ENCODE measurements around the gene LANCL2.
"Not testable (repeated sequence)": the region's sequence is repeated elsewhere in the genome, so short reads cannot be mapped to it uniquely, and the experiment has no call there.

Gene LANCL2, protein sequence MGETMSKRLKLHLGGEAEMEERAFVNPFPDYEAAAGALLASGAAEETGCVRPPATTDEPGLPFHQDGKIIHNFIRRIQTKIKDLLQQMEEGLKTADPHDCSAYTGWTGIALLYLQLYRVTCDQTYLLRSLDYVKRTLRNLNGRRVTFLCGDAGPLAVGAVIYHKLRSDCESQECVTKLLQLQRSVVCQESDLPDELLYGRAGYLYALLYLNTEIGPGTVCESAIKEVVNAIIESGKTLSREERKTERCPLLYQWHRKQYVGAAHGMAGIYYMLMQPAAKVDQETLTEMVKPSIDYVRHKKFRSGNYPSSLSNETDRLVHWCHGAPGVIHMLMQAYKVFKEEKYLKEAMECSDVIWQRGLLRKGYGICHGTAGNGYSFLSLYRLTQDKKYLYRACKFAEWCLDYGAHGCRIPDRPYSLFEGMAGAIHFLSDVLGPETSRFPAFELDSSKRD

DNA sequence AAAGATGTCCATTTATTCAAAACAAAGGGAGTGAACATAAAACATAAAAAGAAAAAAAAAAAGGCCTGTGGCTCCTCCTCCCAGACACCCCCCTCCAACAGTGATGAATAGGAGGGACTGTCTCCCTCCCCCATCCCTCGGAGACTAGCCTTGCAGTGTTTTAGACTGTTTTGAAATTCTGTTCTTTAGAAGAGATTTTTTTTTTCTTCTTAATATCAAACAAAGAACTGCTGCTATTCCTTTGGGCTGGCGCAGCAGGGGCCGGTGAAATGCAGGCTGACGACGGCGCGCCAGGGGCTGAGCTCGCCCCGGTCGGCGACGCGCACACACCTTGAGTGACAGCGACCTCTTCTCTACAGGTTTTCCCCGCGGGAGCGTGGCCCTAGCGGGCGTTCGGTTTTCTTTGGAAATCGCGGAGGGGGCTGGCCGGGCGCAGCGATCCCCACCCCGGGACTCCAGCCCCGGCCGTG is at the start of gene LANCL2:
Gene LANCL2 (plus strand): TSS at position 133 of the 470 bp plus-strand sequence. CDS start 689 bp downstream, outside the sequence.
- DNase-seq (ENCODE audit: low spot score): peak; percentile 71

DNA sequence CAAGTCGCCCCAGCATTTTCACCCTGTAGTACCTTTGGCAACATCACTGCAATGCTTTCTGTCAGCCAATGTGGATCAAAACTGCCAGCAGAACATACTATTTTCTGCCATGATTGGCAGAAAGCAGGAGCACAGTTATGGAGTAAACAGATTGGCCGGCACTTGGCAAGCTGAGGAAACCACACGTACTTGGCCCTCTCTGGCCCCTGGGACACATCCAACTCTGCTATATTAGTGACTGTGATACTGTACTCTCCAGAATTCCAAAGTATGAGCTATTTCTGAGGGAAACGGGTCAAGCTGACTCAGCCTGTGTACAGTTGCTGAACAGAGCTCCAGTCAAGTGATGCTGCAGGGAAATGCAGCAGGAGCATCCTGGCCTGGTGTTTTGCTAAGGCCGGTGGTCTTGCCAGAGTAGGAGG is 39.8 kb upstream of the LANCL2 start:
- no peak for DNase-seq (ENCODE audit: low spot score)

DNA sequence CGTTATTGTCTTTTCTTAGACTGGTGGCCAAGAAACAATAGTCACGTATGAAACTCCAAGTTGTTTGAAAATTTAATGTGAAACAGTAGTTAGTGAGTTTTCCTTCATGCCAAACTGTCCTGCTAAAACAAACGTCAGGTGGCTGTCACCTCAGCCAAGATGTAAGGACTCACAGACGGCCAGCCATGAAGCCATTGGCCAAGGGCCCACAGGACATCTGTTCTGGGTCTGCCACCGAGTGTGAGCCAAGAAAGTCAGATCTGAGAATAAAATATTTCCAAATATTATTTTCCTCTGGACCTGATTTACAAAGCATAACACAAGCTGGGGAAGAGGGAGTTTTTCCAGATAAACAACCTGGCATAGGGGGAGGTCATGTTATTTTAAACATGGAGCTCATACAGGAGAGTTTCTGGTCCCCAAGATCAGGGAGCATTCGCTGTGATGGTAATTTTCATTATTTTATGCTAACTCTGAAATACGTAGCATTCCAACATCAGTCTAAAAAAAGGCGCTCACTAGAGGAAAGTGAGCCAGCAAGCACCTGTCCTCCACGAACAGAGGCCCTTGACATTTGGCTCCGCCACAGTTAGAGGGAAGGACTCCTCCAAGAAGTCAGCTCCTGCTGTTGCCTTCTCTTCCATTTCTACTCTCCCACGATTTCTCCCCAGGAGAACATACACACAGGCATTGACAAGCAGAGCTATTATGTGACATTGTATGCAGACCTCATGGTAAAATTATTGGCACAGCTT is 38.9 kb upstream of the LANCL2 start:
- no peak for DNase-seq (ENCODE audit: low spot score)

DNA sequence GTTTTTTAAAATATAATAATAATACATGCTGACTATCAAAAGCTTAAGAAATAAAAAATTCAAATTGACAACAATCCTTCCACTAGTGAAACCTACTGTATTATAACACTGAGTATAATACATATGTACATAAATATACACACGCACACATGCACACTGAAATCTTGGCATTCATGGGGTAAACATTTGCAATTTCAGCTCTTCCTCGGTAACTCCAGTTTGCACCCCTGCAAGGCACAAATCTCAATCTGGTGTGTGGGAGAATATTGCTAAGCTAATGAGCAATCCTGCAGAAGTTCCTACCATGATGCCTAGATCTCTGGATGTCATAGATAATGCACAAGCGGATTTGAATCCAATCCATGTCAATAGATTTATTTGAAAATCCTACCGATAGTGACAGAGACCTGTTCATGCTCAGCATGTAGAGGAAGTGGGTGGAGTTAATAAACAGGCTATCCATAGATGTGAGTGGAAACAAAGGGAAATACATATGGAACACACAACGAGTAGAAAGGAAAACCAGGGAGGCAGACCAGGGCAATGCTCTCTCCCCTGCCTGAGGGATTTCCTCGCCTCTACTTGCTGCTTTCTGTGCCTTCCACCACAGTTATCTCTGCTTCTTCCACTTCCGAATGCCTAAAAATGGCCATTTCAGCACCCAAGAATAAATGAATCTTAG is 38.1 kb upstream of the LANCL2 start:
- no peak for DNase-seq (ENCODE audit: low spot score)

DNA sequence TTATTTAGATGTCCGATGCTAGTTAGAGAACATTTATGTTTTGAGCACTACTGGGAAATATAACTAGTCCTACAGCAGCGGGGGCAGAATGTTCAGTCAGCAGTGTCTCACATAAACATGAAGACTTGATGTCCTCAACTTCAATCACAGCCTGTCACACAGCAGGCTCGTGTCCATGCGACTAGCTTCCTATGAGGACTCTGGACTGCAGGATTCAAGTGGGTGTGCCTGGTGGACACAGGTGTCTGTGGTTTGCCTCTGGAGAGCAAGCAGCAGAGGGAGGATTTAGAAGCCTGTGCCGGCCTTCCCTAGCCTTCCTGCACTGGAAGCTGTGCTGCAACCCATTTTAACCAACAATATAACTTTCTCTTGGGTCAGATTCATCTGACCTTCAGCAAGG is 30.0 kb upstream of the LANCL2 start:
- no peak for DNase-seq (ENCODE audit: low spot score)

DNA sequence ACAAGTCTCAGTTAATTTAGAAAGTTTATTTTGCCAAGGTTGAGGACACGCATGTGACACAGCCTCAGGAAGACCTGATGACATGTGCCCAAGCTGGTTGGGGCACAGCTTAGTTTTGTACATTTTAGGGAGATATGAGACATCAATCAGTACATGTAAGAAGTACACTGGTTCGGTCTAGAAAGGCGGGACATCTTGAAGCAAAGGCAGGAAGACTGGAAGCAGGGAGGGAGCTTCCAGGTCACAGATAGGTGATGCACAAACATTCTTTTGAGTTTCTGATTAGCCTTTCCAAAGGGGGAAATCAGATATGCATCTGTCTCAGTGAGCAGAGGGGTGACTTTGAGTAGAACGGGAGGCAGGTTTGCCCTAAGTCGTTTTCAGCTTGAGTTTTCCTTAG is 29.4 kb upstream of the LANCL2 start:
- no peak for DNase-seq (ENCODE audit: low spot score)

DNA sequence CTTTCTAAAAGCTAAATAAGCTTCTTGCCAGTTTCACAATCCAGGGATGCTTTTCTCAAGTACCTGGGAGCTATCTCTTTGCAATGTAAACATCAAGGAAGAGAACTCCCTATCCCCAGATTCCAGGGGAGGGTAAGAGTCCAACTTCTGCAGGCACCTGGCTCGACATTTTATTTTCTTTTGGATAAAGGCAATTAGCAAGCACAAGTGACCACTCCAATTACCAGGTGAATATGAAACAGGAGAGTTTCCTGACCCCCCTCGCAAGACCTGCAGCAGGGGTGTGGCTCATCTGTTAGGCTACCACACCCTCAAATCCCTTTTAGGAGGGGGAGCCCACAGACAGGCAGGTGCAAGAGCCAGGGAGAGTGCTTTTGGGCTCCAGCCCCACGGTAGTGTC is 28.6 kb upstream of the LANCL2 start:
- DNase-seq (ENCODE audit: low spot score): no peak

DNA sequence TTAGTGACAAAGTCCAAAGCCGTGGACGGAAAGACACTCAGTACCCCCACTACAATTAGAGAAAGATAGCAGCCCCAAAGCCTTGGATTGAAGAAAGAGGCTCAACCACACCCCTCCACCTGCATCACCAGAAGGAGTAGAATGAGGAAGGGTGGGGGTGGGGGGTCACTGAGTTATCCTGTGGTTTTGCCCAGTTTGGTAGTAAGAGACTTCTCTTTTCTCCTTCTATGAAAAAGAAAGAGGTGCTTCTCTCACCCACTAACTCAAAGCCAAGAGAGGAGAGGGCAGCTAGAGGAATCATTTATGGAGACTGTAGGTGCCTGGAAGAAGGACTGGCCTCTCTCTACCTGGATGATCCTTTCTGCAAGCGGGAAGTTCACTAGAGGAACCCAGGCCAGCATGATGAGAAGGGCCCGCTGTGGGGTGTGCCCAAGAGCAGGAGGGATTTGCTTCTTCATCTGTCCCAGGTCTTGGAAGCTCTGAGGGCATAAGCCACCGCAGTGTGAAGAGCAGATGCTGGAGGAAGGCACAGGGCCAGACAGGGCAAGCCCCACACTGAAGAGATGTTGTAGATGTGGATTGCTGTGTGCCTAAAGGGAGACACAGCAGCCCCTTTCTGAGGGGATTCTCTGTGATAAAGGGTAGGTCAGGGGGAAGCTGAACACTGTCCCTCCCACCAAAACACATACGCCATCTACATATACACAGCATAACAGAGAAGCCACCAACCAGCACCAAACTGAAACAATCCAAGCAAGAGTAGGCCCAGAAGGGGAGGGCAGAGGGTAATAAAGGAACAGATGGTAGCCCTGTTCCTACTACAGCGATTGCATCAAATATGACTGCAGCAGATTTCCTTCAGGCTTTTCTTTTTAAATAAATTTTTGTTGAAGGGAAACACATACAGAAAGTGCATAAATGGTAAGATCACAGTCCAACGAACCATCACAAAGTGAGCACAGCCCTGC is 25.8 kb upstream of the LANCL2 start:
- DNase-seq (ENCODE audit: low spot score): no peak

DNA sequence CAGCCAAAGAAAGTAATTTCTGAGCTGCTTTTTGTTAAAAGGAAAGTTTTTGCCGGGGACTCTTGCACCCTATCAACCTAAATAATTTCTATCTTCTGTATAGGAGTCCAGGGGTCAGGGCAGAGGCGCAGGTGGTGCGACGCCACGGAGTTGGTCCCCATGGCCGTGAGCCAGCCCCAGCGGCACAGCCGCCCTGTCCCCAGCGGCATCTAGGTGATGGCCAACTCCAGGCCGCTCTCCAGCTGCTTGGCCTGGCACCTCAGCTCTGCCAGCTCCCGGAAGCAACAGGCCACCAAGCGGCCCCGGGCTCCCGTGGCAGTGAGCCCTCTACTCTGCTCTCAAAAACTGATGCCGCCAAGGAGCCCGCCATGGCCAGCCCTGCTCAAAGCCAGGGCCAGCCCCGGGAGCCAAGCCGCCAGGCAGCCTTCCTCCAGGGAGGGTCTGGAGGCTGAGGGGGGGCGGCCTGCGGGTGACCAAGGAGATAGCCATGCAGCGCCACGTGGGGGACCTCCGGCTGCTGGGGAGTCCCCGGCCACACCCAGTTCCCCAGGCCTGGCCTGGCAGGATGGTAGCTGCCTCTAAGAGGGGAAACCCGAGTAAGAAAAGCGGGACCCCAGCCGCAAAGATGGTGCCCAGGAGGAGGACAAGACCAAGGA is 22.8 kb upstream of the LANCL2 start:
- DNase-seq (ENCODE audit: low spot score): no peak

DNA sequence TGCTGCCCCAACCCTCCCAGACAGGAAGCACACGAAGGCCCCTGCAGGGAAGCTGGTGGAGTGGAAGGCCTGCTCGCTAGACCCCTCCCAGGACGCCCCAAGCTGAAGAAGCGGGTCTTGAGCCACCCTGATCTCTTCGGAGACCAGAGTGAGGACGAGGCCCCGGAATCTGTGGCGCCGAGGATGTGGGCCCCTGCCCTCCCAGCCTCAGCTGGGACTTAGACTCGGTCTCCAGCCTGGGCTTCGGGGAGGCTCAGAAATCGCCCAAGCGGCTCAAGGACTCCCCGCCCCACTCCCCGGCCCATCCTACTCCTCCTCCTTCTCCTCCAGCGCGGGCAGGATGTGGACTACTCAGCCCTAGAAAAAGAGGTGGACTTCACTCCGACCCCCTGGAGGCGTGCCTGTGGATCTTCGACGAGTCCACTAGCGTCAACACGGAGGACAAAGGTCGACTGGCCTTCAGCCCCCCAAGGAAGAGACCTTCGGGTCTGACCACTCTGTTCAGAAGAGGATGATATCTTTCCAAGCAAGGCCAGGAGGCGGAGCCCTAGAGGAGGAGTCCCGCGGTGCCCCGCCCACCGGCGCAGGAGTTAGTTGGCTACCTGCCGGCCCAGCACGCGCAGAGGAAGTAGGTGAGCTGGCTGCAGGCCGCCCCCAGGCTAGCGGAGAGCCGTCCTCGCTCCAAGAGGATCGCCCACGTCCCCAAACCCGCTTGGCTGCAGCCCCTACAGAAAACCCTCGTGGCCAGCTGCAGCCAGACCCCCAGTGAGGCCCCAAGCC is 21.9 kb upstream of the LANCL2 start:
- no peak for DNase-seq (ENCODE audit: low spot score)

DNA sequence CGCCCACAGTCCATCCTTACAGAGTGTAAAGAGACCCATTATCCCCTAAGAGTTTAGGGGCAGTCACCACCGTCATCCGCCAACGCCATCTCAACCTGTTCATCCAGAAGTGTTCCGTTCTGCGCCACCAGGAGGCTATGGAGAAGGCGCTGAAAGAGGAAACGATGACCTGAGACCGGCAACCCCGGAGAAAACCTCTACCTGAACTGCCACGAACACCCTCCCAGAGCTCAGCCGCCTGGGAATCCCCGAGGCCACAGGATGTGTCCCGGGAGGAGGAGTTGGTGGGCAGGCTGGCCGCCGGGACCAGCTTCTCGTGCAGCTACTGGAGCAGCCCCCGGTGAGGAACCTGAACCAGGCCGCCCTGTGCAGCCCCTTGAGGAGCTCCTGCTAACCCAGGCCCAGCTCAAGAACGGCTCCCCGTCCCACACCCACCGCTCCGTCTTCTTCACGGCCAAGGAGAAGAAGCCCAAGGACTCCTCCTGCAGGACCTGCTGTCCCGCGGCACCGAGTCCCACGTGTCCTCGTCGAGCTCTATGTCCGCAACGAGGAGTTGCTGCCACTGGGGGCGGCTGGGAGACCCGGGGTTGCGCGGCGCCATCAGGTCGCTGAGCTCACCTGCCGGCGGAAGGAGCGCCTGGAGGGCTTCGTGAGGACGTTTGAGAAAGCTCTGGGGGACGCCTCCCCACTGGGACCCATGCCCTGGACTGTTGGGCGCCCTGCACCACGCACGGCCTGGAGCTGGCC is 21.1 kb upstream of the LANCL2 start:
- DNase-seq (ENCODE audit: low spot score): no peak

DNA sequence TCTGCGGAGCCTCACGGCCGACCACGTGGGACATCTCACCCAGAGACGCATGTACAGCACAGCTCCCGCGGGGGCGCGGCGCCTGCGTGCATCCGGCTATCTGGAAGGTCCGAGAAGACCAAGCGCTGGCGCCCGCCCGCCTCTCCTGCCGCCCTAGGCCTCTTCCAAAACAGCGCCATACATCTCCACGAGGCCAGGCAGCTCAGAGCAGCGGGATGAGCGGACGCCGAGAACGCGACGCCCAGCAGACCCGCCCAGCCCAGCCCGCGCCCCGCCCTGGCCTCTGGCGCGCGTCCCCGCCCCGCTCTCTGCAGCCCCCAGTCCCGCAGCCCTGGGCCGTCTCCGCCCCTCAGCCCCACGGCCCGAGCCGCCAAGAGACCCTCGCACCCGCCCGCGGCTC is 20.3 kb upstream of the LANCL2 start:
- DNase-seq (ENCODE audit: low spot score): no peak

DNA sequence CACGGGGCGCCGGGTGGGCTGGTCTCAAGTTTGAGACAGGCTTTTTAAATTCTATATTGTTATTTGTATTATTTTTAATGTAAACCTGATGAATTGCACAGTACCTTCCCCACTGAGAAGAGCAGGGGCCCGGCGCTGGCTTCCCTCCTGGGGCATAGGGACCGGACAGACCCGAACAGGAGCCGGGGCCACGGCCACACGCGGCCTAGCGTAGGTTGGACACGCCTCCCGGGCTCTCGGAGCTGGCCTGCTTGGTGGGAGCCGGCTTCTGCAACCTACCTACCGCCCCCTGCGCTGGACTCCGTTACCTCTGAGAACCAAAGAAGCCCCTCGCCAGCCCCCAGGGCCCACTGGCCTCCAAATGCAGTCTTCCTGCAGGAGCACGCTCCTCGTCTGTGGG is 19.8 kb upstream of the LANCL2 start:
- DNase-seq (ENCODE audit: low spot score): no peak

DNA sequence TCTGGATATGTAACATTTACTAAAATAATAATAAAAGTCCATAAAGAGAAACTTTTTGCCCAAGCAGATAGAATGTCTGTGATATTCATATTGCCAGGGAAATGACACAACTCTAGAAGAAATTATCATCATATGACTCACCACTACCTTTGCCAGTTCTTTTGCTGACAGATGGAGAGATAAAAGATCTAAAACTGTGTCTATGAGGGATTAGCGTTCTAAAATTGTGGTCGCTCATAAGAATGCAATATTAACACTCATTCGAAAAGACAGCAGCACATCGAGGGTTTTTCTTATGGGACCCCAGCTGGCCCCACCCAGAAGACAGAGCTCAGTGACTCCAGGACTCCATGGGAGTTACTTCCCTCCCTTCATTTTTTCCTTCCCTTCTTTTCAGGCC is 16.6 kb upstream of the LANCL2 start:
- DNase-seq (ENCODE audit: low spot score): no peak

DNA sequence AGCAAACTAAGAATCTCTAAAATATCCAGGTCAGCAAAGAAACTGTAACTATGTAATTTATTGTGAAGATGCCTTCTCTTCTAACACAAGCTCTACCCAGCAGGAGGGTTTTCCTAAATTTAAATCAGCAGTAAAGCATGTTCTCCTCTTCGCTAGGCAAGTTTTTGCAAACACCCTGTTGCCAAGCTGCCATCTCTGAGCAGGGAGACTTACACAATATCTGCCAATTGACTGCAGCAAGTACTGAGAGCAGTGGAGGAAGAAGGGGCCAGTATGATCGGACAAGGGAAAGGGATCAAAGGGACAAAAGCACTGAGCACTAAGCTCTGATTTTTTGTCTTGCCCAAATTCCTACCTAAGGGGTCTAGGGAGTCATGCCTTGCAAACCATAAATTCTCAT is 16.0 kb upstream of the LANCL2 start:
- no peak for DNase-seq (ENCODE audit: low spot score)

DNA sequence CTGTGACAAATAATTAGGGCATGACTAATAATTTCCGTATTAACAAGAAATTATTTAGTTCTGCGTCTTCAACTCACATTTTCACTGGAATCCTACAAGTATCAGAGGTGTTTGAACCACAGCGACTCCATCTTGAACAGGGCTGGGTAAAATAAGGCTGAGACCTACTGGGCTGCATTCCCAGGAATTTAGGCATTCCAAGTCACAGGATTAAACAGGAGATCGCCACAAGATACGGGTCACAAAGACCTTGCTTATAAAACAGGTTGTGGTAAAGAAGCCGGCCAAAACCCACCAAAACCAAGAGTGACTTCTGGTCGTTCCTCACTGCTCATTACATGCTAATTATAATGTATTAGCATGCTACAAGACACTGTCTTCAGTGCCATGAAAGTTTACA is 14.9 kb upstream of the LANCL2 start:
- no peak for DNase-seq (ENCODE audit: low spot score)

DNA sequence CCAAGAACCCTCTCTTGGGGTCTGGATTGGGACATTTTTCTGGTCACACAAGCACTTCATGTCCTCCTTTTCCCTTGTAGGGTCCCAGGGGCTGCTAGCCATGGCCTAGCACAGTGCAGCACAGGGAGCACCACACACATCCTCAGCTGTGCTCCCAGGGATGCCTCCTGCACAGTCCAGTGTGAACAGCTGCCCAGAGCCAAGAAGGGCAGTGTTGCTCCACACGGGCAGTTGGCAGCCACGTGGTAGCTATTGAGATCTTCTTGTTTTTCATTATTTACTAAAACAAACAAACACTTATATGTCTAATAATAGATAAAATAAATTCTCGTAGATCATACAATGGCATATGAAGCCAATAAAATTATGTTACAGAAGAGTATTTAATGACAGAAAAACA is 13.9 kb upstream of the LANCL2 start:
- DNase-seq (ENCODE audit: low spot score): no peak

DNA sequence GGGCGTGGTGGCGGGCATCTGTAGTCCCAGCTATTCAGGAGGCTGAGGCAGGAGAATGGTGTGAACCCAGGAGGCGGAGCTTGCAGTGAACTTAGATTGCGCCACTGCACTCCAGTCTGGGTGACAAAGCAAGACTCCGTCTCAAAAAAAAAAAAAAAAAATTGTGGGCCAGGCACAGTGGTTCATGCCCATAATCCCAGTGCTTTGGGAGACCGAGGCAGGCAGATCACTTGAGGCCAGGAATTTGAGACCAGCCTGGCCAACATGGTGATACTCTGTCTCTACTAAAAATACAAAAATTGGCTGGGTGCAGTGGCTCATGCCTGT is 12.2 kb upstream of the LANCL2 start:
- not testable (repeated sequence) for DNase-seq (ENCODE audit: low spot score)

DNA sequence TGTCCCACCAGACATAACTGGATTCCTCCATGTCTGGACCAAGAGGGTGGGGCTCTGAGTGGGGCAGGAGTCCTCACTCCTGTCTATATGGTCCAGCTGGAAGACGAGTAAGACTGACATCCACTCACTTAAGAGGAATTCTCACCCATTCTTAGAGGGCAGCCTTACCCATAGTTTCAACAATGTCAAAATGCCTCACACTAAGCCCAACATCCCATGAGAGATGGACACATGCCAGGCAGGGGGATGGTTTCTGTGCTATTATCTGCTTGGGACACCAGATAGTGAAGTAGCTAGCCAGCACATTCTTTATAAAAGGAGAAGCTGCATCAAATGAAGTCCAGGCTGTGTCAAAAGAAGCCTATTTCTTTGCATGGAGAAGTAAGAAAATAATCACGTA is 4.7 kb upstream of the LANCL2 start:
- no peak for DNase-seq (ENCODE audit: low spot score)

DNA sequence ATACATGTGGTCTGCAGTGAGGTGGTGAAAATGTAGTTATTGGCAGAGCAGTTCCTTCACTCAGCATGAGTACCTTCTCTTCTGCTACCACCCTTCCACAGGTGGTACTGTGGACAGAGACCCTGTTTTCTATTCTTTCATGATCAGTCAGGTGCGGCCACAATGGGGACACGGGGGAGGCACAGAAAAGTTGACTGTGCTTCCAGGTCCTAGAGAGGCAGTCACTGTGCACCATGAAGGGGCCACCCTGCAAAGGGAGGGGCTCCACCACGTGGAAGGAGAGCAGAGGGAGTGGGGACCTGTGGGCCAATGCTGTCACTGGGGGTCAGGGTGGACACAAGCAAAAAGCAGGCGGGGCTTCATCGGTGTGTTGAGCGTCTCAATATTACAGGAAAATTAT is 3.6 kb upstream of the LANCL2 start:
- DNase-seq (ENCODE audit: low spot score): no peak
